ENCODE results near the gene MRPL51.
"Not testable (repeated sequence)": the region's sequence is repeated elsewhere in the genome, so short reads cannot be mapped to it uniquely, and the experiment has no call there.

The MRPL51 gene

GRCh38 chr12:6539707-6540134 is 46.7 kb upstream of the MRPL51 start:
- peak overlapping the region; percentile 68 for H2AFZ ChIP-seq
- no peak overlapping the region for H3K4me3 ChIP-seq (ENCODE audit: low read depth, low read length)
- no peaks in the 10 kb centered on the region for H3K36me3 ChIP-seq (ENCODE audit: control insufficient read depth, insufficient read depth, low read length)
- no peaks in the 10 kb centered on the region for H3K27me3 ChIP-seq (ENCODE audit: control insufficient read depth, insufficient read depth, low read length)
- H3K9ac ChIP-seq = no peak overlapping the region
- no peak for TF ChIP-seq CTCF (IDR thresholded peaks at IDR 0.05)
- no peak overlapping the region for H3K27ac ChIP-seq
- no peak overlapping the region for H3K4me2 ChIP-seq (ENCODE audit: low read length)
- no peaks in the 10 kb centered on the region for H3K9me3 ChIP-seq (ENCODE audit: control insufficient read depth, low read length)
- H3K4me1 ChIP-seq = peaks cover 8% of the 10 kb centered on the region
- peaks cover 6% of the 10 kb centered on the region for H3K79me2 ChIP-seq

- Histone ChIP-seq H3K4me1 (peaks cover 8% of the 10 kb centered on the region), H3K4me3 (ENCODE audit: low read depth, low read length) (no peak overlapping the region), H3K4me2 (ENCODE audit: low read length) (no peak overlapping the region), H3K79me2 (peaks cover 6% of the 10 kb centered on the region), H3K36me3 (ENCODE audit: control insufficient read depth, insufficient read depth, low read length) (no peaks in the 10 kb centered on the region), H3K27me3 (ENCODE audit: control insufficient read depth, insufficient read depth, low read length) (no peaks in the 10 kb centered on the region), H3K27ac (no peak overlapping the region), H3K9me3 (ENCODE audit: control insufficient read depth, low read length) (no peaks in the 10 kb centered on the region), H2AFZ (no peak overlapping the region), H3K9ac (no peak overlapping the region)
- TF ChIP-seq CTCF (IDR thresholded peaks at IDR 0.05) = no peak
Measured at GRCh38 chr12:6539314-6539682, 46.2 kb upstream of the MRPL51 start.

- no peaks in the 10 kb centered on the region for H3K36me3 ChIP-seq (ENCODE audit: control insufficient read depth, insufficient read depth, low read length)
- no peak for TF ChIP-seq CTCF (IDR thresholded peaks at IDR 0.05)
- peak overlapping the region; percentile 93 for H3K27ac ChIP-seq
- H3K9me3 ChIP-seq (ENCODE audit: control insufficient read depth, low read length) = no peaks in the 10 kb centered on the region
- no peak overlapping the region for H3K4me2 ChIP-seq (ENCODE audit: low read length)
- H3K4me1 ChIP-seq = peaks cover 8% of the 10 kb centered on the region
- H2AFZ ChIP-seq = no peak overlapping the region
- no peak overlapping the region for H3K4me3 ChIP-seq (ENCODE audit: low read depth, low read length)
- H3K27me3 ChIP-seq (ENCODE audit: control insufficient read depth, insufficient read depth, low read length) = no peaks in the 10 kb centered on the region
- peaks cover 6% of the 10 kb centered on the region for H3K79me2 ChIP-seq
- no peak overlapping the region for H3K9ac ChIP-seq
Measured at GRCh38 chr12:6538420-6539313, 45.6 kb upstream of the MRPL51 start.

- not testable (repeated sequence) for H3K27me3 ChIP-seq (ENCODE audit: control insufficient read depth, insufficient read depth, low read length); H3K4me3 ChIP-seq (ENCODE audit: low read depth, low read length); H3K36me3 ChIP-seq (ENCODE audit: control insufficient read depth, insufficient read depth, low read length); H2AFZ ChIP-seq; H3K9ac ChIP-seq; H3K9me3 ChIP-seq (ENCODE audit: control insufficient read depth, low read length); H3K4me2 ChIP-seq (ENCODE audit: low read length); H3K79me2 ChIP-seq
- H3K27ac ChIP-seq = peak overlapping the region; percentile 93
- peaks cover 13% of the 10 kb centered on the region for H3K4me1 ChIP-seq
- peak; percentile 96 for TF ChIP-seq CTCF (IDR thresholded peaks at IDR 0.05)
Measured at GRCh38 chr12:6537580-6538419, 44.7 kb upstream of the MRPL51 start.

Data from parathyroid adenoma (tissue), 2 donors.